IPS DF 6.9 (cell line): ENCODE results near the gene PLCG2.
"Not testable (repeated sequence)": the region's sequence is repeated elsewhere in the genome, so short reads cannot be mapped to it uniquely, and the experiment has no call there.

Experiments used
- DNase-seq: peaks from one replicate; pipeline ENCODE4 v3.0.0-alpha.2; 2013; ENCODE audit warnings: low read depth, low spot score
- H3K27ac ChIP-seq: one replicate; pipeline ENCODE4 v1.5.1; 2013; ENCODE audit warnings: low read length, control low read depth
- H3K27me3 ChIP-seq: 2 replicates; pipeline ENCODE4 v1.6.1; 2013; ENCODE audit warnings: mild to moderate bottlenecking, low read length; ENCODE audit not compliant: control insufficient read depth, insufficient read depth
- H3K36me3 ChIP-seq: 2 replicates; pipeline ENCODE4 v1.6.1; 2013; ENCODE audit warnings: low read length; ENCODE audit not compliant: control insufficient read depth, insufficient read depth
- H3K4me1 ChIP-seq: 2 replicates; pipeline ENCODE4 v1.6.1; 2013; ENCODE audit warnings: low read length; ENCODE audit not compliant: control insufficient read depth, insufficient read depth
- H3K4me3 ChIP-seq: 2 replicates; pipeline ENCODE4 v1.5.1; 2013; ENCODE audit warnings: mild to moderate bottlenecking, low read length
- H3K9me3 ChIP-seq: 2 replicates; pipeline ENCODE4 v1.6.1; 2013; ENCODE audit warnings: low read length, inconsistent platforms; ENCODE audit not compliant: control insufficient read depth, insufficient read depth
- WGBS: extraction: QIAGEN DNeasy Blood & Tissue Kit; methylation state at CpG from one replicate; pipeline ENCODE4 v1.1.7; 2013; ENCODE audit warnings: mixed read lengths, missing lambda C conversion rate; ENCODE audit not compliant: insufficient read length, insufficient coverage; 5-methylcytosine and 5-hydroxymethylcytosine counted together

The PLCG2 gene

GRCh38 chr16:81754858-81755257 lies 24.2 kb upstream of the PLCG2 start:
- Histone ChIP-seq H3K4me1 (peaks cover 1% of the 10 kb centered on the region; the same call in 1 of the 2 replicates), H3K9me3 (no peaks in the 10 kb centered on the region), H3K27ac (no peak overlapping the region), H3K4me3 (no peak overlapping the region), H3K27me3 (no peaks in the 10 kb centered on the region), H3K36me3 (no peaks in the 10 kb centered on the region)
- WGBS, result no CpG with 5 or more reads among the region's 1 CpG
- no peak for DNase-seq

DNA sequence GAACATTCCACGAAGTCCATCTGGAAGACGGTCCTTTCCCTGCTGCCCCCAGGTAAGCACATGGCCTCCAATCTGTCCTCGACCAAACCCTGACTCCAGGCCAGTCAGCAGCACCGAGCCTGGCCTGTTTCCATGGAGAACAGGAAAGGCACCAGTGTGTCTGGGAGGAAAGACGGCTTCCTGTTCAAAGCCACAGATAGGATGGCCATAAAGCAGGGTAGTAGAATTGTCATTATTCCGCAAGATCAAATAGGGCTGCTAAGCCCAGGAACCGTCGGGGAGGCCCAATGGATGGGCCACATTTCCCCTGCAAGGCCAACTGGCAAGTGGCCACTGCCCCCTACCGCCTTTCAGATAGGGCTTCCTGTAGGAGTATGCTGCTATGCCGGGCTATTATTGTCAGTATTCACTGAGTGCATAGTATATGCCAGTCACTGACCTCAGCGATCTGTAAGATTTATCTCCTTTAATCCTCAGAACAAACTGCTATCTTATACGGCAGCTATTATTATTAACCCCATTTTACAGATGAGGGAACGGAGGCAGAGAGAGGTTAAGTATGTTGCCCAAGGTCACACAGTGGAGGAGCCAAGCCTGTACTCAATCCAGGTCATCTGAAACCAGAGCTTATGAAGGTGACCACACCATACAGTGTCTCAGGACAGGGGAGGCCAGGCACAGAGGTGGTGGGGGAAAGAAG lies 23.0 kb upstream of the PLCG2 start:
- no peaks in the 10 kb centered on the region; the same call in 1 of the 2 replicates for H3K9me3 ChIP-seq
- no peaks in the 10 kb centered on the region for H3K27me3 ChIP-seq
- peaks cover 1% of the 10 kb centered on the region; the same call in 1 of the 2 replicates for H3K4me1 ChIP-seq
- H3K4me3 ChIP-seq, result no peak overlapping the region
- DNase-seq, result no peak
- H3K36me3 ChIP-seq, result no peaks in the 10 kb centered on the region
- H3K27ac ChIP-seq, result no peak overlapping the region
- WGBS, result no CpG with 5 or more reads among the region's 13 CpGs

DNA sequence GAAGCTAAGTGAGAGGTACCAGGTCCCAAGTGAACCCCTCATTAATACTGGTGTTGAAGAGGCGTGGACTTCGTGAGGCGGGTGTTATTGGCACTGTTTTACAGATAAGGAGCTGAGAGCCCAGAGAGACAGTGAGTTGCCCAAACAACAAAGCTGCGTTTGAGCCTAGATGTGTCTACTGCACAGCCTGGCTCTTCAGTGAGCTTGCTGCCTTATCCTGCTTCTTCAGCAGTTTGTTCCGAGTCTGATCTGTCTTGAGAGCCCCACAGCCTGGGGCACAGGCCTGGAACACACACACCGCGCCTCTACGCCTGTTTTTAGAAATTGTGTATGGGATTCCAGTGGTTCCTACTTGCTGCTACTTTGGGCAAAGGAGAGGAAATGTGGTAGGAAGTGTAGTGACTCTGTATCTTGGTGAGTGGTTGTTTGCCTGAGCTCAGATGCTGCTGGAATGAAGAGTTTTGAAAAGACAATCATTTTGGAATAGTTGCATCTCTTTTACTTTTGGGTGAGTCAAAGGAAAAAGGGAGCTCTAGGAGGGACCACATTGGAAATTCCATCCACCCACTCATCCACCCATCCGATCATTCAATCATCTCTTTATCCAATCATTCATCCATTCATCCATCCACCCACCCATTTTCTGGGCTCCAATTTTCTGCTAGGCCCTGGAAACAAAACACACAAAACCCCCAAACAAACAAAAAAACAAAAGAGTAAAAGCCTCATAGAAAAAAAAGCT lies 22.3 kb upstream of the PLCG2 start:
- no peak overlapping the region for H3K27ac ChIP-seq
- no peak for DNase-seq
- H3K36me3 ChIP-seq, result no peaks in the 10 kb centered on the region
- 100% methylated on average over 1 of the region's 9 CpGs for WGBS
- H3K4me1 ChIP-seq, result peaks cover 1% of the 10 kb centered on the region; the same call in 1 of the 2 replicates
- no peaks in the 10 kb centered on the region for H3K27me3 ChIP-seq
- H3K4me3 ChIP-seq, result no peak overlapping the region
- H3K9me3 ChIP-seq, result no peaks in the 10 kb centered on the region; the same call in 1 of the 2 replicates

DNA sequence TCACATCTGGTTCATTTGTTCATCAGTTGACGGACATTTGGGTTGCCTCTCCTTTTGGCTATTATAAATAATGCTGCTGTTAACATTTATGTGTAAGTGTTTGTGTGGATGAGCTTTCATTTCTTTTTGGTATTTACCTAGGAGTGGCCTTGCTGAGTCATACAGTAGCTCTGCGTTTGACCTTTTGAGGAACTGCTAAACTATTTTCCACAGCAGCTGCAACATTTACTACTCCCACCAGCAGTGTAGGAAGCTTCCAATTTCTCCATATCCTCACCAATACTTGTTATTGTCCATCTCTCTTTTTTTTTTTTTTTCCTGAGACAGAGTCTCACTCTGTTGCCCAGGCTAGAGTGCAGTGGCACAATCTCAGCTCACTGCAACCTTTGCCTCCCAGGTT lies 20.7 kb upstream of the PLCG2 start:
- no CpG with 5 or more reads among the region's 2 CpGs for WGBS
- peaks cover 1% of the 10 kb centered on the region; the same call in 1 of the 2 replicates for H3K4me1 ChIP-seq
- H3K36me3 ChIP-seq, result no peaks in the 10 kb centered on the region
- H3K4me3 ChIP-seq, result no peak overlapping the region
- DNase-seq, result no peak
- H3K27me3 ChIP-seq, result no peaks in the 10 kb centered on the region
- H3K9me3 ChIP-seq, result no peaks in the 10 kb centered on the region; the same call in 1 of the 2 replicates
- no peak overlapping the region for H3K27ac ChIP-seq

DNA sequence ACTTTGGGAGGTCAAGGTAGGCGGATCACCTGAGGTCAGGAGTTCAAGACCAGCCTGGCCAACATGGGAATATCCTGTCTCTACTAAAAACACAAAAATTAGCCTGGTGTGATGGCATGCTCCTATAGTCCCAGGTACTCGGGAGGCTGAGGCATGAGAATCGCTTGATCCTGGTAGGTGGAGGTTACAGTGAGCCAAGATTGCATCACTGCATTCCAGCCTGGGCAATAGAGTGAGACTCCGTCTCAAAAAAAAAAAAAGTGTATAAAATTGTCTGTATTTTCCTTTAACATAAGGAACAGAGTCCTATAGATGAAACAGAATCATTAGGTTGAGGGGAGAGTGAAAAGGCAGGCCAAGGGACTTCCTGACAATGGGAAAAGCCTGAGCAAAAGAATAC lies 16.8 kb upstream of the PLCG2 start:
- no CpG with 5 or more reads among the region's 4 CpGs for WGBS
- not testable (repeated sequence) for H3K27me3 ChIP-seq, H3K9me3 ChIP-seq, DNase-seq, H3K36me3 ChIP-seq, H3K4me3 ChIP-seq, H3K27ac ChIP-seq, H3K4me1 ChIP-seq

GRCh38 chr16:81765111-81765919 lies 13.8 kb upstream of the PLCG2 start:
- Histone ChIP-seq H3K36me3 (no peaks in the 10 kb centered on the region), H3K27ac (no peak overlapping the region), H3K4me1 (no peaks in the 10 kb centered on the region), H3K27me3 (no peaks in the 10 kb centered on the region), H3K9me3 (no peaks in the 10 kb centered on the region), H3K4me3 (no peak overlapping the region)
- no peak for DNase-seq
- no CpG with 5 or more reads among the region's 11 CpGs for WGBS

GRCh38 chr16:81765969-81766368 lies 13.1 kb upstream of the PLCG2 start:
- Histone ChIP-seq H3K4me1 (no peaks in the 10 kb centered on the region), H3K27ac (no peak overlapping the region), H3K36me3 (no peaks in the 10 kb centered on the region), H3K9me3 (no peaks in the 10 kb centered on the region), H3K4me3 (no peak overlapping the region), H3K27me3 (no peaks in the 10 kb centered on the region)
- DNase-seq, result no peak

DNA sequence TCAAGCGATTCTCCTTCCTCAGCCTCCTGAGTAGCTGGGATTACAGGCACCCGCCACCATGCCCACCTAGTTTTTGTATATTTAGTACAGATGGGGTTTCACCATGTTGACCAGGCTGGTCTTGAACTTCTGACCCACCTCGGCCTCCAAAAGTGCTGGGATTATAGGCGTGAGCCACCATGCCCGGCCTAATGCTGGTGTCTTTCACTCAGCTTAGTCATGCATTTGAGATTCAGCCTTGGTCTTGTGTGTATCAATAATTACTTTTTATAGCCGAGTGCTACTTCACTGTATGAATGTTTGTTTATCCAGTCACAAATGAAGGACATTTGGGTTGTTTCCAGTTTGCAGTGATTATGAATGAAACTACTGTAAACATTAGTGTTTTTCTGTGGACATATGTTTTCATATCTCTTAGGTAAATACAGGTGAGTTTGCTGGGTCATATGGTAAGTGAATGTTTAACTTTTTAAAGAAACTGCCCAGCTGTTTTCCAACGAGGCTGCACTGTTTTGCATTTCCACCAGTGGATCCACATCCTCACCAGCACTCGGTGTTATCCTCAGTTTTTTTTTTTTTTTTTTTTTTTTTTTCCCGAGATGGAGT lies 11.0 kb upstream of the PLCG2 start:
- H3K27me3 ChIP-seq, result no peaks in the 10 kb centered on the region
- no peak overlapping the region for H3K4me3 ChIP-seq
- H3K4me1 ChIP-seq, result no peaks in the 10 kb centered on the region
- no peak overlapping the region for H3K27ac ChIP-seq
- no CpG with 5 or more reads among the region's 9 CpGs for WGBS
- H3K9me3 ChIP-seq, result no peaks in the 10 kb centered on the region
- no peak for DNase-seq
- H3K36me3 ChIP-seq, result no peaks in the 10 kb centered on the region

DNA sequence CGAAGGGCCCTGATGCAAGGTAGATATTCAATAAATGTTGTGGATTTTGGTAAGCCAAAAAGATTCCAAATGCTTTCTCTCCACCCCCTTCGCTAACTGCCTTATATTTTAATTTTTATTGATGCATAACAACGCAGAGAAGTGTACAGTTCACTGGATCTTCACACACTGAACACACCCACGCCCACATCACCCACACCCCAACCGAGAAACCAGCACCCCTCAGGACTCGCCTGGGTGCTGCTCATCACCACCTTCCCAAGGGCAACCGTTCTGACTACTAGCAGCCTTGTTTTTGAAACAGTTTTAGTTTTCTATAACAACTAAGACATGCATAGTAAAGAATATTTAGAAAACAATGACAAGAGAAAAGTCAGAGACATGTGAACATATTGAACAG lies 9.1 kb upstream of the PLCG2 start:
- H3K9me3 ChIP-seq, result no peaks in the 10 kb centered on the region
- H3K36me3 ChIP-seq, result no peaks in the 10 kb centered on the region
- no peaks in the 10 kb centered on the region for H3K27me3 ChIP-seq
- H3K4me3 ChIP-seq, result no peak overlapping the region
- no CpG with 5 or more reads among the region's 7 CpGs for WGBS
- H3K27ac ChIP-seq, result no peak overlapping the region
- no peaks in the 10 kb centered on the region for H3K4me1 ChIP-seq
- no peak for DNase-seq

GRCh38 chr16:81774348-81774747 lies 4.7 kb upstream of the PLCG2 start:
- H3K4me3 ChIP-seq, result no peak overlapping the region
- DNase-seq, result no peak
- no peaks in the 10 kb centered on the region for H3K9me3 ChIP-seq
- H3K27ac ChIP-seq, result no peak overlapping the region
- no peaks in the 10 kb centered on the region for H3K36me3 ChIP-seq
- no peaks in the 10 kb centered on the region for H3K4me1 ChIP-seq
- H3K27me3 ChIP-seq, result peaks cover 4% of the 10 kb centered on the region; the same call in 1 of the 2 replicates
- no CpG with 5 or more reads among the region's 7 CpGs for WGBS
